Fibroblast of the conjunctiva (primary cell): Measurements from ENCODE around the gene ZFYVE16.
A peak's percentile ranks its signal among the peaks of the same experiment; 100 is the strongest.
"Not testable (repeated sequence)": the region's sequence is repeated elsewhere in the genome, so short reads cannot be mapped to it uniquely, and the experiment has no call there.

Experiments
- DNase-seq: peaks from one replicate; pipeline ENCODE4 v3.0.0-alpha.2; 2010; ENCODE audit warnings: low read depth

Gene ZFYVE16

DNA sequence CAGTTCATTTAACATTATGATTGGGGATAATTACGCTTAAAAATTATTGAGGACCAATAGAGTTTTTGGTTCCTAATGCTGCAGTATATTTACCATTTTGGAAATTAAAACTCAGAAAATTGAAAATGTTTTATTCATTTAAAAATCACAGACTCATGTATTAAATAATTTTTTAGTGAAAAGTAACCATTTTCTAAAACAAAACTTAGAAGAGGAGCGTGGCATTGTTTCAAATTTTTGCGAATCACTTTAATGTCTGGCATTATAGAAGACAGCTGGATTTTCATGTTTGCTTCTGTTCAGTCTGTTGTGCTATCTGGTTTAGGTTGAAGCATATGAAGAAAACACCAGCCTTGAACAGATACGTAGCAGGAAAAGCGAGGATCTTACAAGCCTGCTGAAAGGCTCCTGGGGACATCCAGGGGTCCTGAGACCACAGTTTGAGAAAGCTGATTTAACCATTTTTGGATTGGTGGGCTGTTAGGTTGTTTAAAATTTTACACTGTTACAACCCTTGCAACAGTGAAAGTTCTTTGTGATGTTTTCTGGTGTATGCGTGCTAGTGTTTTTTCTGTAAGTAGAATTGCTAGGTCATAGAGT lies 1.6 kb downstream of the ZFYVE16 start:
- DNase-seq = no peak

DNA sequence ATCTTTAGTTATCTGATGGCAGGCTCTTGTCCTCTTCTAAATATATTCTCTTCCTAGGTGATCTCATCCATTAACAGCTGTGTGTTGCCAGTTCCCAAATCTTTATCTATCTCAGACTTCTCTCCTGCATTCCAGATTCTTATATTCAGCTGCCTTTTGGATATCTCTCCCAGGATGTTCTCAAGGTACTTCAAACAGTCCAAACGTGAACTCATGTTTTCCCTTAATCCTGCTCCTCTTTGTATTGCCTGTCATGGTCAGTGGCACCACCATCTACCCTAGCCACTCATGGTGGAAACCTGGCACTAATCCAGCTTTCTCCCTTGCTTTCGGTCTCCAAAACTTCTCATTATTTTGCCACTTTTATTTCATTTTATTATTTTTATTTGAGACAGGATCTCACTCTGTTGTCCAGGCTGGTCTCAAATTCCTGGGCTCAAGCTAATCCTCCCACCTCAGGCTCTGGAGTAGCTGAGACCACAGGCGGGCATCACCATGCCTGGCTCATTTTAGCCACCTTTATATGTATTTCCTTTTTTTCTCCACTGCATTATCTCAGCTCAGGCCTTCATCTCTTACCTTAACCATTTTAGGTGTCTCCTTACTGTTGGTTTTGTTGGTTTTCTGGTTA lies 3.8 kb downstream of the ZFYVE16 start:
- DNase-seq = no peak

DNA sequence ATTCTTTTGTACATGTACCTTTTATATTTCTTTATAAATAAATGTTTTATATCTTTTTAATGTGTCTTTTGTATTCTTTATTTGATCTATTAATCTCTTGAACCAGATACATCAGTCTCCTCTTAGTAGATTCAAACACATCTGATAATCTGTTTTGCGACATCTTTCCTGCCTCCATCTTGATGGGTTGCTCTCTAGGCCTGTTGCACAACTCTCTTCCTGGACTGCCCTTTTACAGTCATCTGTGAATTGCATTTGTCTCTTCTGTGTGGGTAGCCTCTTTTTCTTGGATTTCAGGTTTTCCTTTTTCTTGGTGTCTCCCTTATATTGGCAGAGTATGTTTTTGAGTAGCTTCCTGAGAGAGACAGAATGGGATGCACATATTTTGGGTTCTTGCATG lies 6.2 kb downstream of the ZFYVE16 start:
- DNase-seq = no peak

DNA sequence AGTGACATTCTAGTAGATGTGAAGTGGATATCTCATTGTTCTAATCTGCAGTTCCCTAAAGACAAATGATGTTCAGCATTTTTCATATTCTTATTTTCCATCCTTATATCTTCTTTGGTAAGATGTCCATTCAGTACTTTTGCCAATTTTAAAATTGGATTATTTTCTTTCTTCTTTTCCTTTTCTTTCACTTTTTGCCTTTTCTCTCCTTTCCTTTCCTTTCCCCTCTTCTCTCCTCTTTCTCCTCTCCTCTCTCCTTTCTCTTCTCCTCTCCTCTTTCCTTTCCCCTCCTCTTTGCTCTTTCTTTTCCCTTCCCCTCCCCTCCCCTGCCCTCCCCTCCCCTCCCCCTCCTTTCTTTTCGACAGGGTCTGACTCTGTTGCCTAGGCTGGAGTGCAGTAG lies 10.1 kb downstream of the ZFYVE16 start:
- no peak for DNase-seq

DNA sequence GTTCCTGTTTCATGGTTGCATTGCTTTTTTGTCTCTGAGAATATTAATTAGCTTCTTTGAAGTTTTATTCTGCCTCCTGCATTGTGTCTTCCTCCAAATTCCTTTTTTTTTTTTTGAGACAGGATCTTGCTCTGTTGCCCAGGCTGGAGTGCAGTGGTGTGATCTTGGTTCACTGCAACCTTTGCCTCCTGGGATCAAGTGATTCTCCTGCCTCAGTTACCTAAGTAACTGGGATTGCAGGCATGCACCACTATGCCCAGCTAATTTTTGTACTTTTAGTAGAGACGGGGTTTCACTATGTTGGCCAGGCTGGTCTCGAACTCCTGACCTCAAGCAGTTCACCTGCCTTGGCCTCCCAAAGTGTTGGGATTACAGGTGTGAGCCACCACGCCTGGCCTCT lies 16.5 kb downstream of the ZFYVE16 start:
- not testable (repeated sequence) for DNase-seq

DNA sequence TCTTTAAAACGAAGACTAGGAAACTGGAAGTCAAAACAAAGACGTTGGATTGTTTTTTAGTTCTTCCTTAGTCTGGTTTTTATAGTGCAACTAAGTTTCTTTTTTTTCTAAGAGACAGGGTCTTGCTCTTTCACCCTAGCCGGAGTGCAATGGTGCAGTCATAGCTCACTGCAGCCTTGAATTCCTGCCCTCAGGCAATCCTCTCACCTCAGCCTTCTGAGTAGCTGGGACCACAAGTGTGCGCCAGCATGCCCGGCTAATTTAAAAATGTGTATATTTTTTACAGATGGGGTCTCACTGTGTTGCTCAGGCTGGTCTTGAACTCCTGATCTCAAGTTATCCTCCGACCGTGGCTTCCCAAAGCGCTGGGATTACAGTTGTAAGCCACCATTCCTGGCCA lies 27.6 kb downstream of the ZFYVE16 start:
- no peak for DNase-seq

DNA sequence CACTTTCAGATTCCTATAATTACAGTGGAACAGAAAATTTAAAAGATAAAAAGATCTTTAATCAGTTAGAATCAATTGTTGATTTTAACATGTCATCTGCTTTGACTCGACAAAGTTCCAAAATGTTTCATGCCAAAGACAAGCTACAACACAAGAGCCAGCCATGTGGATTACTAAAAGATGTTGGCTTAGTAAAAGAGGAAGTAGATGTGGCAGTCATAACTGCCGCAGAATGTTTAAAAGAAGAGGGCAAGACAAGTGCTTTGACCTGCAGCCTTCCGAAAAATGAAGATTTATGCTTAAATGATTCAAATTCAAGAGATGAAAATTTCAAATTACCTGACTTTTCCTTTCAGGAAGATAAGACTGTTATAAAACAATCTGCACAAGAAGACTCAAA lies 29.5 kb downstream of the ZFYVE16 start:
- DNase-seq = no peak

DNA sequence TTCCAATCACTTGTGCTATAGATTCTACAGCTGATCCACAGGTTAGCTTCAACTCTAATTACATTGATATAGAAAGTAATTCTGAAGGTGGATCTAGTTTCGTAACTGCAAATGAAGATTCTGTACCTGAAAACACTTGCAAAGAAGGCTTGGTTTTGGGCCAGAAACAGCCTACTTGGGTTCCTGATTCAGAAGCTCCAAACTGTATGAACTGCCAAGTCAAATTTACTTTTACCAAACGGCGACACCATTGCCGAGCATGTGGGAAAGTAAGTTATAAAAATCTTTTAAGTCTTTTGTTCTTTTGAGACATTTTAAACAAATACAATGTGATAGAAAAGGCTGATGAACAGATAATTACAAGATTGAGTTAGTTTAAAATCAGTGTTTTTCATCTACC lies 30.9 kb downstream of the ZFYVE16 start:
- DNase-seq = no peak

DNA sequence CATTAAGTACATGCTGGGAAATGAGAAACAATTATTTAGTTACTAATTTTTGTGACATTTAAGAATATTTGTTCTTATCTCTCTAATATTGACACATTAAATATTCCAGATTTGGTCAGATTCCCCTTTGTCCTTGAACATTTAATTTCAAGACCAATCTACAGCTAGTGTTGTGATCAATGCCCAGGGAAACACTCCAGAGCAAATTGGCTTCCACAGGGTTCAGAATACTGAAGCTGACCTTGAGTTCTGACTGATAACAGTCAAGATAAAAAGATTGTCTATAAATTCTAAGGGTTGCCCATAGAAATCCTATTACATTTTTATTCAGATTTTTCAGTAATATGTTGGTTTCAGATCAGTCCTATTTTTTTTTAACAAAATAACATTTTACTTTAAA lies 31.3 kb downstream of the ZFYVE16 start:
- DNase-seq = no peak

DNA sequence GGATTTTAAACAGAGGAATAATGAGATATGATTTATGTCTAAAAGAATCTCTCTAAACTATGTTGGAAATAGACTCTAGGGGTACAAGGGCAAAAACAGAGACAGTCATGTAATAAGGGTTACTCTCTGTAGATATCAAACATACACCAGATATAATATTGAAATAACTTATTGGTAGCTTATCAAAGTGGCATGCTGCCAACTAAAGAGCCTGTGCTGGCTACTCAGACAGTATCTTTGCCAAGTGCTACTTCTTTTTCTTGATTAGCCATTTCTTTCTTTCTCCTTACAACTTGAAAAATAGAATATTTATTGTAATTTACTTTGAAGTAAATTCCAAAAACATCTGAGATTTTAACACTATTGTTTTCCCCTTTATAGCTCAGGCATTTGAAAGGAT lies 34.9 kb downstream of the ZFYVE16 start:
- DNase-seq = no peak

DNA sequence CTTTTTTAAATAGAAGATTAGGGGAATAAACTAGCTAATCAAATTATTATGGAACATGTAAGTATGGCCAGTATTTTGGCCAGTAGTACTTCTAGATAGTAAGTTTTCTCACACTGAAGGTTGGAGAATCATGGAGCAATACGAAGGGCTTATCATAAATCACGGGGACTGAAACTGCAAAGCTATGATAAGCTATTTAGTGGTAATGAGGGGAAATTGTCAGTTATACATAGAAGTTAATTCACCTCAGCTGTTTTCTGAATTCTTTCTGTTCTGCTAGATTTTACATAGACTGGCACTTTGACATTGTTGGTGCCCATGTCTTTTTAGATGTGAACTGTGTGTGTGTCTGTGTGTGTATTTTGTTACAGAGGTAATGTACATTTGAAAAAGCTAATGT lies 45.5 kb downstream of the ZFYVE16 start:
- no peak for DNase-seq

DNA sequence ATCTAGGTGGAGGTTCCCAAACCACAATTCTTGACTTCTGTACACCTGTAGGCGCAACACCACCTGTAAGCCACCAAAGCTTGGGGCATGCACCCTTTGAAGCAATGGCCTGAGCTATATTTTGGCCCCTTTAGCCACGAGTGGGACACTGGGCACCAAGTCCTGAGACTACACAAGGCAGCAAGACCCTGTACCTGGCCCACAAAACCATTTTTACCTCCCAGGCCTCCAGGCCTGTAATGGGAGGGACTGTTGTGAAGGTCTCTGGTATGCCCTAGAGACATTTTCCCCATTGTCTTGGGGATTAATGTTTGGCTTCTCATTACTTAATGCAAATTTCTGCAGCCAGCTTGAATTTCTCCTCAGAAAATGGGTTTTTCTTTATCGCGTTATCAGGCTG lies 55.4 kb downstream of the ZFYVE16 start:
- no peak for DNase-seq

DNA sequence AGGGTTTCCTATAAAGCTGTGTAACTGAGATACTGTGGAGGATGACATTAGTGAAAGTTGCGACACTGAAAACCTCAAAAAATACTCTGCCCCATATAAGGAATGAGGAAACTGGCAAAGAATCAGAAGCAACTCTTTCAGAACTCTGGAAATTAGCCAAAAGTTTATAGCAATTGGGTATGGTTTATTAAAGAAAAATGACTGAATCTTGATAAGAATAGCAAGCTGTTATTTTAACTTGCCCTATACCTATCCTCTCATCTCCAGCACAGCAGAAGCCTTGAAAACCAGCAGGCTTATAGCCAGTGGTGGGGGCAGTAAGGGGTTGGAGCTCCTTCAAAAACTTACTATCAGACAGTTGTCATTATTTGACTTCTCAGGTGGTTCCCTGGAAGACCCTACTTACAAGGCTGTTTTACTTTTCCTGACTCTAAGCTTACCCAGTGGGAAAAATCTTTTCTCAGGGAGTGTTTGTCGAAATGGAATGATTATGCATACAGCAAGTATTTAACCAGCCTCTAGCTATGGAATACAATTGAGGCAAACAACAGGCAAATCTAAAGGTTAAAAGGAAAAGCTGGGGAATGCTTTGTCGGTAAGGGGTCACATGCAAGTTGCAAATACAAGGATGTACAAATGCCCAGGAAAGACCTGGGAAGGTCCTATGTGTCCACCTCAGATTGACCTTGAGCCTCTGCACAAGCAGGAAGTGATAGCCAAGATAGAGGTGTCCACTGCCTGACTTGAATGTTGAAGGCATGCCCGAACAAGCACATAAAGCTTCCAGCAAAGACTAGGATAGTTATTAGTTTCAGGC lies 59.0 kb downstream of the ZFYVE16 start:
- DNase-seq = no peak

DNA sequence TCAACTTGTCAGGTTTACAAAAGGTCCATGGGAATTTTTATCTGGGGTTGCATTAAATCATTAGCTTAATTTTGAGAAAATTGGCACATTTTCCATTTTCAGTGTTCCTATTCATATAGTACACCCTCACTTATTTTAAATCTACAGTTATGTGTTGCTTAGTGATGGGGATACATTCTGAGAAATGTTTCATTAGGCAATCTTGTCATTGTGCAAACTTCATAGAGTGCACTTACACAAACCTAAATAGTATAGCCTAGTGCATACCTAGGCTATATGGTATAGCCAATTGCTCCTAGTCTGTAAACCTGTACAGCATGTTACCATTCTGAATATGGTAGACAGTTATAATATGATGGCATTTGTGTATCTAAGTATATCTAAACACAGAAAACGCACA lies 60.3 kb downstream of the ZFYVE16 start:
- no peak for DNase-seq

DNA sequence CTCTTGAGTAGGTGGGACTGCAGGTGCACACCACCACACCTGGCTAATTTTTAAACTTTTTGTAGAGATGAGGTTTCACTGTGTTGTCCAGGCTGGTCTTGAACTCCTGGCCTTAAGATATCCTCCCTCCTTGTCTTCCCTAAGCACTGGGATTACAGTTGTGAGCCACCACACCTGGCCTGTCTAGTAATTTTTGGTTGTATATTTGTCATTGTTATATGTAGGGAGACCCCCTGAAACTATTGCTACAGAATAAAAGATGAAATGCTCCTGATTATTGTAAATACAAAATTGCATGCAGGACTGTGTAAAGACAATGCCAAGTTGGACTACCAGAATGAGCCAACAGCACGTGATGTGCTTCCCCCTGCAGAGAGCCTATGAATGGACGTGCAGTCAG lies 62.8 kb downstream of the ZFYVE16 start:
- not testable (repeated sequence) for DNase-seq

DNA sequence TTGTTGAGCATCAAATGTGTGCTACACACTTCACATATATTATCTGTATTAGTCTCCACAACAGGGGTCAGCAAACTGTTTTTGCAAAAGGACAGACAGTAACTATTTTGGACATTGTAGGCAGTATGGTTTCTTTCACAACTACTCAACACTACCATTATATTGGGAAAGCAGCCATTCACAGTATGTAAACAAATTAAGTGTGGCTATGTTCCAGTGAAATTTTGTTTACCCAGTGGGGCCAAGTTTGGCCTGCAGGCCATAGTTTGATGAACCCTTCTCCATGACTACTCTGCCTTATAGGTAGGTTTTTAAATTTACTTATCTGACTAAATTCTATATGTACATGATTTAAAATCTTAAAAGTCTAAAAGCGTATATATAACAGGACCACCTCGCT lies 67.1 kb downstream of the ZFYVE16 start:
- DNase-seq = no peak

DNA sequence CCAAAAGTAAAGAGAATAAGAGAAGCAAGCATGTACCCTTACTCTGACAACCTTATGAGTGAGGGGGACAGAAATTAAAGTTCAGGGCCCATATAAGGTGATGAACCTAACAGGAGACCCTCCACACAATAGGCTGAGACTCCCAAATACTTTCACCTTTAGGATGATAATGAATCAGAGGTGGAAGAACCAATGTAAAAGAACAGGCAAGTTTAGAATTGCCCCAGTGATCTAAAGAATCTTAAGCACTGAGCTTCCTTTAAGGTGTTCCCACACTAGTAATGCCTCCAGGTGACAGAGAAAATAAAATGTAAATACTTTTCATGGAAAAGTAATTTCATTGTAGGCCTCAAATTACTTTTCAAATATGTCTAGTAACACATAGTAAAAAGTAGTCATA lies 71.8 kb downstream of the ZFYVE16 start:
- no peak for DNase-seq

DNA sequence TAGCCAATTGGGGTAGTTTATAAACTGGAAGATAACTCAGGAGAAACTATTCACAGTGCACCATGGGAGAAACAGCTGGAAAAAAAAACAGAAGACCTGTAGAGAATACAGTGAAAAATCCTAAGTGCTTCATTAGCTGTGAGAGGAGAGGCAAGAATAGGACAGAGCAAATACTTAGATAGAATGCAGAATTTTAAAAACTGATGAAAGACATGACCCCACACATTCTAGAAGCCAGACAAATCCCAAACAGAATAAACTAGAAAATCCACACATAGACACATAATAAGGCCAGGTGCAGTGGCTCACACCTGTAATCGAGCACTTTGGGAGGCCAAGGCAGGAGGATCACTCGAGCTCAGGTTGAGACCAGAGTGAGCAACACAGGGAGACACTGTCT lies 72.5 kb downstream of the ZFYVE16 start:
- DNase-seq = no peak

DNA sequence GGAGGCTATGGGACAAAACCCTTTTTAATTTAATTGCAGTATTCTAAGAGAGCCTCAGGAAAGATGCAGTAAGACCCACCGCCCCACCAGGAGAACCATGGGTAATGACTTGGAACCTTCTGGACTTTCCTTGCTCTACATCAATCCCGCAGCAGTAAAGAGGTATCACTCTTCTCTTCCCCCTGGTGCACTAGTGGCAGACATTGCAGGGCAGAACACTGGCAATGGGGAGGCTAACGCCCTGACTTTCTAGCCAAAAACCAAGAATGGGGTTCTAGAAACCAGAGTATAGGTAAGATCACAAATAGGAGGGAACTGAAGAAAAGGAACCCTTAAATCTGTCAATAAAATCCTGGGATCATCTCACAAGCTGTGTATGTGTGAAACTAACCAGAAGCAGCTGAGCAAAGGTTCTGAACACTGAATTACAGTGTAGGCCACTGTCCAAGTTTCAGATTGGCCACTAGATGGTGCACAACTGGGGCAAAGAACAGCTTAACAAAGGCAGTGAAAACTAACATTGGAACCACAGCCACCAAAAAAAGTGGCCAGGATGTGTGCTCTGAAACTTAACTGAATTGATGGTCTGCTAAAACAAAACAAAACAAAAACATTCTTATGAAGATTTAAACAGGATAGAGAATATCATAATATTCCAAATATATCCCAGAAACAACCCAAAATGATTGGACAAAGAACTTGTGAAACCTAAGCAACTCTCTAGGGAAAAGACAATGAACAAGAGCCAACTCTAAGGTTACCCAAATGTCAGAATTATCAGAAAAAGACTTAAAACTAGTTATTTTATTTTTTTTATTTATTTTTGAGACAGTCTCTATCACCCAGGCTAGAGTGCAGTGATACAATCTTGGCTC lies 73.4 kb downstream of the ZFYVE16 start:
- DNase-seq = peak; percentile 61

DNA sequence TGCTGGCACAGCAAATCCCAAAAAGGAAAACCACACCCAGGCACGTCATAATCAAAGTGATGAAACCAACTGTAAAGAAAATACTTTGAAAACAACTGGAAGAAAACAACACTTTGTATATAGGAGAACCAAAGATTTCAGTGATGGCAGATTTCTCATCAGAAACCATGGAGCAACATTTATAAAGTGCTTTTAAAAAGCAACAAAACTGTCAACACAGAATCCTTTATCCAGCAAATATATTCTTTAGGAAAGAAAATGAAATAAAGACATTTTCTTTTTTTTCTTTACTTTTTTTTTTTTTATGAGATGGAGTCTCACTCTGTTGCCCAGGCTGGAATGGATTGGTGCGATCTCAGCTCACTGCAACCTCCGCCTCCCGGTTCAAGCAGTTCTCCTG lies 74.7 kb downstream of the ZFYVE16 start:
- DNase-seq = no peak

DNA sequence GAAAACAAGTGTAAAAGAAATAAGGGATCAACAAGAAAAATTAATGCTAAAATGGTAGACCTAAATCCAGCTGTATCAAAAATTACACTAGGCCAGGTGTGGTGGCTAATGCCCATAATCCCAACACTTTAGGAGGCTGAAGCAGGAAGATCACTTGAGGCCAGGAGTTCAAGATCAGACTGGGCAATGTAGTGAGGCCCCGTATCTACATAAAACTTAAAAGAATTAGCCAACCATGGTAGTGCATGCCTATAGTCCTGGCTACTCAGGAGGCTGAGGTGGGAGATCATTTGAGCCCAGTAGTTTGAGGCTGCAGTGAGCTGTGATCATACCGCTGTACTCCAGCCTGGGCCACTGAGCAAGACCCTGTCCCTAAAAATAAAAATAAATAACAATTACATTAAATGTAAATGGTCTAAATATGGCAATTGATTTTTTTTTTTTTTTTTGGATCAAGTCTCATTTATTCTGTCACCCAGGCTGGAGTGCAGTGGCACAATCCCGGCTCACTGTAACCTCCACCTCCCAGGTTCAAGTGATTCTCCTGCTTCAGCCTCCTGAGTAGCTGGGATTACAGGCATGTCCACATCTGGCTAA lies 75.9 kb downstream of the ZFYVE16 start:
- DNase-seq = no peak

DNA sequence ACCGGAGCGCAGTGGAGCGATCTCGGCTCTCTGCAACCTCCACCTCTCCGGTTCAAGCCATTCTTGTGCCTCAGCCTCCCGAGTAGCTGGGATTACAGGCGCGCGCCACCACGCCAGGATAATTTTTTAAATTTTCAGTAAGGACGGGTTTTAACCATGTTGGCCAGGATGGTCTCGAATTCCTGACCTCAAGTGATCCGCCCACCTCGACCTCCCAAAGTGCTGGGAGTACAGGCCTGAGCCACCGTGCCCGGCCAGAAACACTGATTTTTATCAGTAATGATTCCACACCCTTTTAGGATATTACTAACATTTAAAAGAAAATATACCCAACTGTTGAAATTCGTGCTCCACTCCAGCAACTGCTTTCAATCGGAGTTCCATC lies 79.6 kb downstream of the ZFYVE16 start:
- DNase-seq = no peak
